GM19025 (cell line): ENCODE measurements around the gene MRFAP1L1.

Experiments used
- ATAC-seq: cut with Tn5 transposase; IDR thresholded peaks from one replicate; pipeline ENCODE4 v1.9.1; 2021; ENCODE audit warnings: mild to moderate bottlenecking, low read depth, moderate library complexity; ENCODE audit not compliant: unreplicated experiment

Gene MRFAP1L1

GRCh38 chr4:6718932-6719610 is 9.4 kb upstream of the MRFAP1L1 start:
- ATAC-seq, result no peak

GRCh38 chr4:6716958-6717655 is 7.4 kb upstream of the MRFAP1L1 start:
- no peak for ATAC-seq

- peak; percentile 77 for ATAC-seq
Measured at GRCh38 chr4:6716018-6716911, 6.6 kb upstream of the MRFAP1L1 start, which contains the start of gene BLOC1S4. TSS of gene BLOC1S4 (plus strand) at chr4:6716174. CDS start at chr4:6716210, 36 bp downstream.

- no peak for ATAC-seq
Measured at GRCh38 chr4:6715704-6716017, 6.0 kb upstream of the MRFAP1L1 start.

- ATAC-seq, result no peak
Measured at GRCh38 chr4:6714954-6715353, 5.3 kb upstream of the MRFAP1L1 start.

GRCh38 chr4:6710996-6711395 is 1.3 kb upstream of the MRFAP1L1 start:
- no peak for ATAC-seq

GRCh38 chr4:6710282-6710681 is 617 bp upstream of the MRFAP1L1 start:
- no peak for ATAC-seq

GRCh38 chr4:6706173-6706572 is 3.5 kb downstream of the MRFAP1L1 start:
- ATAC-seq, result no peak

- no peak for ATAC-seq
Measured at GRCh38 chr4:6705646-6706045, 4.0 kb downstream of the MRFAP1L1 start.

GRCh38 chr4:6703786-6704185 is 5.9 kb downstream of the MRFAP1L1 start:
- ATAC-seq, result no peak

GRCh38 chr4:6702761-6703160 is 6.9 kb downstream of the MRFAP1L1 start:
- no peak for ATAC-seq

GRCh38 chr4:6701371-6701770 is 8.3 kb downstream of the MRFAP1L1 start:
- no peak for ATAC-seq

- no peak for ATAC-seq
Measured at GRCh38 chr4:6699903-6700302, 9.8 kb downstream of the MRFAP1L1 start.

GRCh38 chr4:6699388-6699787 is 10.3 kb downstream of the MRFAP1L1 start:
- no peak for ATAC-seq

GRCh38 chr4:6697131-6697530 is 12.5 kb downstream of the MRFAP1L1 start:
- ATAC-seq, result no peak

- ATAC-seq, result peak; percentile 26
Measured at GRCh38 chr4:6696611-6697010, 13.1 kb downstream of the MRFAP1L1 start.

- ATAC-seq, result peak; percentile 51
Measured at GRCh38 chr4:6695660-6696610, 13.7 kb downstream of the MRFAP1L1 start.

GRCh38 chr4:6694177-6694901 is 15.3 kb downstream of the MRFAP1L1 start:
- ATAC-seq, result no peak
